Stimulated activated CD8-positive, alpha-beta memory T cell treated with anti-CD3 and anti-CD28 coated beads, Interleukin-2, amount 100 ng/mL, for 1 hour (primary cell): ENCODE results near the gene ZNF385B.
"Not testable (repeated sequence)": the region's sequence is repeated elsewhere in the genome, so short reads cannot be mapped to it uniquely, and the experiment has no call there.

Source experiments
- DNase-seq, 2 donors: peaks; one replicate each; pipeline ENCODE4 v3.0.0-alpha.2; 2020; ENCODE audit warnings: low read depth in 2 of 2

Gene ZNF385B

DNA sequence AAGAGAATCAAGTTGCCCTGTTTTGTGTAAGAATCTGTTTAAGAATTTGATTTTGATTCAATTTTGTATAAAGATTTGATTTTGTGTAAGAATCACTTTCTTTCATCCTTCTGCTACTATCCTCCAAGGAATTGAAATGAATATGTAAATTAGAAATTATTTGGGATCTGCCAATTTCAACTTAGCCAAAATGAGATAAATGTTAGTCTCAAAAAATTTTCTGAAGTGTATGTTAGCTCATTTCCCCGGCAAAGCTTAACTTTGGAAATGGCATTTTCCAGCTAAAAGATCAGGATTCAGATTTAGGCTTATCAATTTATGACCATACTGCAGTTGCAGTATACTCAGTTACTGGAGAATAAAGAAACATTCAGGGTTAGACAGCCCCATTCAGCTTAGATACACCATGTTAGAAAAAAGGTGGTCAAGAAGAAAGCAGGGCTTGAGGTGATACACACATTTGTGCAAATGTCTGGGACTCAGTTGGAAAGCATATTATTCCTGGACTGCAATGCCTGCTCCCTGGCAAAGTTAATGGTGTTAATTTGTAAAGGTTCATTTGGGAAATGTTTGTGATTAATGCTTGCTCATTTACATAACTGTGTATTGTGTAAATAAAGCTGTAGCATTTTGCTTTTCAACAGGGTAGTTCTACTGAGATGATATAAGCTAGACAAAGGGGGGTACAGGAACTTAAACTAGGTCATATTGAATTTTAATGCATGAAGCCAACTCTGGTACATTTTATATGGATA lies 349.0 kb downstream of the ZNF385B start:
- no peak for DNase-seq

DNA sequence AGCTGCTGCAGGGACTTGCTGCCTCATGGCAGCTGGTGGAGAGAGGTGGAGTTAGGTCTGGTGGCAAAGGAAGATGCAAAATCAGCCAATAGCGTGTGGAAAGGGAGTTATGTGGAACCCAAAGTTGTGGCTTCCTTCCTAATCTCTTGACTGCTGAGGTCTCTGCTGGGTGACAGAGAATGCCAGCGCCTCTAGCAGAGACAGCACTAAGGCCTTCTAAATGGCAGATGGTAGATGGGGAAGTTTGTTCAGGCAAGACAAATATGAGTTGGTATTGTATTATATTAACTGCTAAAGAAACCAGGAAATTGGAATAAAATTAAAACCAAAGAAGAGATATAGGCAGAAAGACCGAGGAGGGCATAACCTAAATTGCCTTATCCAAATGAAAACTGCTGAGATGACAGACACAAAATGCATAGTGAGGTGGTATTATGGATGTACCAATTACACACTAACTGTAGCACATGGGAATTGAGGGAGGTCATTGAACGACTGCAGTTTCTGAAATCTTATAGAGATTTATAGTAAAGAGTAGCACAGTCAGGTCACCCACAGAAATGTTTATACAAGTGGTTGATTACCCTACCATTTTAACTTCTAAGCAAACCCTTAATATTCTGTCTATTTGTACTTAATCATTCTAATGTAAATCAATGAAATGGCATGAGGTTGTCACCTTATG lies 350.2 kb downstream of the ZNF385B start:
- no peak for DNase-seq

DNA sequence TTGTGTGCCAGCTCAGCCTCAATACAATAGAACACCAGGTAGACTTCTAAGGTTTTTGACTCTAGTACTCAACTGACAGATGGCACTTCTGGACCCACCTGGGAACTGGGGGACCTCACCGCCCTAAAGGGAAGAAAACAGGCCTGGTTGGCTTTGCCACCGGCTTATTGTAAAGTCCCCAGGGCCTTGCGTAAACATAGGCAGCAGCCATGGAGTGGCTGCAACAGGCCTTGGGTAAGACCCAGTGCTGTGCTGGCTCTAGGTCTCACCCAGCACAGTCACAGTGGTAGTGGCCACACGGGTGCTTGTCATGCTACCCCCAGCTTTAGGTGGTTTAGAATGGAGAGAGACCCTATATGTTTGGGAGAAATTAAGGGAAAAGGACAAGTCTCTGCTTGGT lies 366.1 kb downstream of the ZNF385B start:
- DNase-seq: no peak

DNA sequence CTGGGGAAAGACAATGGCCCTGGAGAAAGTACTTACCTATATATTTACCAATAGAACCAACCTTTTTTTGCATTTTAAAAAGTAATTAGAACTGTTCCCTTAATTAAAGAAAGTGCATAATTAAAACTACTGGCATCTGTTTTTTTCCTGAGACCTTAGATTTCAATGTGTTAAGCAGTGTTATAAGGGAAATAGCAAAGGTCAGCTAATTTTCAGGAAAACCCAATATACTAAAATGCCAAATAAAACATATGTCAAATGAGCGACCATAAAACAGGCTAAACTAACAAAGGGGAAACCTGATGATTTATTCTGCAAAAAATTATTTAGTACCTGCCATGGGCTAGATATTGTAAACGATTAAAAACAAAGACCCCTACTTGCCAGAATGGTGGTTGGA lies 372.8 kb downstream of the ZNF385B start:
- DNase-seq: no peak

DNA sequence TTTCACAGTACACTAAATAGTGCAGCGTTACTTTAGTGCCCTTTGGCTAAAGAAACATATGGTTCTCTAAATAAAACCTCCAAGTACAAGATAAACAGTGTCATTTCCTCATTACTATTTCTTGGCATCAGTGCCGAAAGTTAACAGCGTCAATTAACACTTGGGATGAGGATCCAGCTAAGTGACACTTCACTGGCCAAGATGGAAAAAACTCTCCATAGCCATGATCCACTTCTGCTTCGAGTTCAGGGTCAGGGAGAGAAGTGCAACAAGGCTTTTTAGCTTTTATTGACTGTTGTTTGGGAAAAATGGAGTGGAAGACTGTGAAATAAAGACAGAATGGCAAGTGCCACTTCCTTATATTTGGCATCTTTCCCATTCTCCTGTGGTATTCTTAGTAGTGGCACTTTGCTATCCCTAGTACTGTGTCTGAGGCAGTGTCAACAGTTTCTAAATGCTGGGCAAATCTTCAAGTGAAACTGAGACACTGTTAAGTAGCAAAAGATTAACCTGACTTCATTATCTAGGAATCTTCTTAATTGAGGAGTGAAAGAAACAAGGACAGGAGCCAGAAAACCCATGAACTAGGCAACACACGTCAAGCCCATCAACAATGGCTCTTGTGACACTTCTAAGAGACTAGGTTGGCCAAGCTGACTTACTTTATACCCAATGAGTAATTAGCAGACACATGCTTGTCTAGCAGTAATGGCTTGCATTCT lies 374.2 kb downstream of the ZNF385B start:
- no peak for DNase-seq

DNA sequence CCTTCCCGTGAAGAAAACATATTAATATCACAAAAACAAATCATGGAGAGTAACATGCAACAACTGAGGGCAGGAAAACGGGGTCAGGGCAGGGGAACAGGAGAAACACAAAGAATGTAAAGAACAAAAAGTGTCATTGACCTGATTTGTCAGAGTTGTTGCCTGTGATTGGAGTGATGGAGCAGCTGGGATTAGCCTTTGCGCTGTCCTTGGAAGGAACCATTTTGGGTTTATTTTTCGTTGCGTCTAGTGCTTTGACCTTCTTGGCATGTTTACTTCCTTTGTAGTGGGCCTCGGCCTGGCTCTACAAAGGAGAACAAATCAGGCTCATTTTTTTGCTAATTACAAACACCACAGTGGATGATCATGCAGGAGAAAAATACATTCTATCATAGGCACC lies 378.3 kb downstream of the ZNF385B start:
- DNase-seq: no peak

DNA sequence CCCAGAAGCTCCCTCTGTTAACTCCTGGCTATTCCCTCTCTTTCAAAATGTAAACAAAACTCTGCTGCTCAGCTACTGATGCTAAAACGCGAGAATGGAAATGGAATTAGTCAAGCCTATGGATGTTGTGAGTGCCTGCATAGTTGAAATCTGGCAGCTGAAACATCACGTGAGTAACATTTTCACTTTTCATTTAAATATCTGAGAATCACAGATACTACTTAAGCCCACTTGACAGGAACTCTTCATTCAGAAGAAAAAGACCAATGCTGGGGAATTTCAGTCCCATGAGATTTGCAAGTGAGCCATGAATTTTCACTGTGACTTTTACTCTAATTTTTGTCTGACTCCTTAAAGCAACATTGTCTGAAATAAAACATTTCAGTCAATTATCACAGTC lies 381.5 kb downstream of the ZNF385B start:
- DNase-seq: no peak

DNA sequence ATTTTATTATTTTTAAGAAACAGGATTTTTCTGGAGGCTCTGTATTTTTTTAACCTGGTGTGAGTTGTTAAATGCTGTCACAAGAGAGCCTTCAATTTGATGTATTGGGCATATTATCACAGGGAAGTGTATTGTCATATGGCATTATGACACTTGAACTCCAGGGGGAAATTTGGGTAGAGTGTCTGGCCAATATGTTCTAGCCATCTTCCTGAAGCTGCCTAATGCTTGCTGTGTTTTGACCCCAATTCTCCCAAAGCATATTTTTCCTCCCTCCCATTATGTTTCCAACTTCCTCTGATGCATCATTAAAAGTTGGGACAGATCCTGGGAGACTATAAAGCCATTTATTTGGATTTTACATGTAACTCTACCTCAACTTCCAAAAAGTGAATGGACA lies 382.6 kb downstream of the ZNF385B start:
- DNase-seq: no peak

DNA sequence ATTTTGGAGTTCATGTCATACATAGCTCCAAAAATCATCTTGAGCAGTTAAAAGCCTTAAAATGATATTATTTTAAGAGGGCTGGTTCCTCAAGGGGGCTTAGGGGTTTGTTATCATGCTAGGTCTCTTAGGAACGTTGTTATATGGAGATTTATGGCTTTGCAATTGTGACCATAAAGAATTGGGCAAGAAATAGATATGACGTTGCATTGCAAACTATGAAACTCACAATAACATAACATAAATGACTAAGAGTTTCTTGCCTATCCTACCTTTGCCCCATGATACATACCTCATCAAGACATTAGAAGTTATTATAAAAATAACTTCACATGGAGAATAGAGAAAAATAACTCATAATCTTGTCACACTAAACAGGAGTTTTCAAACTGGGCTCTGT lies 390.4 kb downstream of the ZNF385B start:
- no peak for DNase-seq

DNA sequence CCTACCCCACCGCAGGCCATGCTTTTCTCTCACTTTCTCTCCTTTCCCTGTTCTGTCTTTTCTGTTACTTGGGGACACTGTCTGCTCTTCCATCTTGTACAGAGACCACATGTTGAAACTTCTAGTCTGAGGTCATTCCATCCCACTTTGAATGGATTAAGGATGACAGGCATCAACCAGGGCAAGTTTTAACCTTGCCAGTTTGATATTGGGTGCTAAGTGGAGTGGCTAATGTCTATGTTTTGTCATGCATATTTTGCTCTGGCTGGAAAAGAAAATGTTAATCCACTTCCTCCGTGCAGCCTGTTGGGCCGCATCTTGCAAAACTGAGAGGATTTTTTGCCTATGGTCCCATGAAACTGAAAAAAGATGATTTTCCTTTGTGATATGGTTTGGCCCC lies 391.3 kb downstream of the ZNF385B start:
- DNase-seq: no peak

DNA sequence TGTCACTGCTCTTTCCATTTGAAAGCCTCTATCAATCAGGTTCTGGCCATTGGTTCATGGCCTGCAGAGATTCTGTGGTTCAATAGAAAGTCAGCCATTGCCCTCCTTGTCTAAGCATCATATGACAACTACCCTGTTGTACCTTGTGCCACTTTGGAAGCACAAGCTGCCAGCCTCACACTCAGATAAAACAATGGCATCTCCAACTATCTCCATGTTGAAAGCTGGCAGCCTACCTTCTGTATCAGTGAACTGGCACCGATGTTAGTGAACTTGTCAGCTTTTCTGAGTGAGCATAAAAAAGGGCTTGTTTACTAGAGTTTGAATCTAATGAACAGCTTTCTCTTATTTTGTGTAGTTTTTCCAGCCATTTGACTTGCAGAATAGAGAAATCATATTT lies 393.5 kb downstream of the ZNF385B start:
- no peak for DNase-seq

DNA sequence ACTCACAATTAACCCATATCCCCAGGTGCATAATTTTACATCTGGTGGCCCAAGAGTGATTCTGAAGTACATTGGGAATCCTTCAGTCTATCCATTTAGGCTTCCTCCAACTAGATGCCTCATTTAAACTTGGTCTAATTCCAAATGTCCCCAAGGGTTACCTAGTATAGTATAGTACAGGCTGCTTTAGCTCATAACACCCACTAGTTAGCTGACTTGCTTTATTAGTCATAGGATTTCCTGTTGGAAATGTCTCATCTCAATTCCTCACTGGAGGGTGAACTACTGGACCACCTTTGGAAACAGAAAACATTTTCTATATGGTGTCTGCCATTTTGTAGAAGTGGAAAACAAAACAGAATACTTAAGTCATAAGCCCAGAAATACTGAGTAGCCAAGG lies 394.3 kb downstream of the ZNF385B start:
- DNase-seq: no peak

DNA sequence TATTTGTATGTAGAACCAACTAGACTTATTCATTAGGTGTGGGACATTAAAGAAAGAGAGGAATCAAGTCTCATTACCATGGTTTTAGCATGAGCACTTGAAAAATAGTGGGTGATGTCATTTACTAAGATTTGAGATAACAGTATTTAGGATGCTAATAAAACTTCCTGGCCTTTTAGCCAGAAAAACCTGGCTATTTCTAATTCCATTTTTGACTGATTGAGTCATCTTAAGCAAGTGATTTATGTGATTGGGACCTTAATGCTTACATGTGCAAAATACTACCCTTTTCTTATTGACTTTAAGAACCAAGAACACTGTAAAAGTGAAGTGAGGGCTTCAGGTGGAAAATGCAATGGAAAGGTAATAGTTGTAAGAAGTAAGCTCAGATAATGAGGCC lies 400.0 kb downstream of the ZNF385B start:
- no peak for DNase-seq

DNA sequence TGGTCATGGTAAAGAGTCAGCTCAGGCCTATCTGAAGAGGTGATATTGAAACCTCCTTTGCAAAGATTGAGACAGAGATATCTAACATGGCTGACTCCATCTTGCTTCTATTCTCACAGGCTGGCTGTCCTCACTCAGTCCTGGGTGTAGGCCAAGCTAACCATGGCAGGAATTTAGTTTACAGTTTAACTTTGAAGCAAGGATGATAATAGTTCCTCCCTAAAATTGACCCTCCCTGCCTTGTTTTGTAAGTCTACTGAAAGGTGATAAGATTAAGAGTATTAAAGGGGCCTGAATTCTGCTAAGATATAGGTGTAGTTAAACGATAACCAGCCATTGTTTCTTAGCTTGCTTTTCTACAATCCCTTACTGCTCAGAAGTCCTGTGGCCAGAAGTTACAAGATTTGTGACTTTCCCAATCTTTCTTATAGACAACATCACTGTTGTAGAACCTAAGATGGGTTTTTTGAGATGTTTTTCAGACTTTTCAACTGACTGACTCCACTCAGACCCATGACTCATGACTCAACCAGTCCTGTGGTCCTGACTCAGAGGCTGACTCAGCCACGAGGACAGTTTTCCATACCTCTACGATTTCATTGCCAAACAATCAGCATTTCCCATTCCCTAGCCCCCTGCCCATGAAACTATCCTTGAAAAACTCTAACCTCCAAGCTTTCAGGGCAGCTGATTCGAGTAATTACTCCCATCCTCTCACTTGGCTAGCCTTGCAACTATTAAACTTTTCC lies 401.1 kb downstream of the ZNF385B start:
- no peak for DNase-seq

DNA sequence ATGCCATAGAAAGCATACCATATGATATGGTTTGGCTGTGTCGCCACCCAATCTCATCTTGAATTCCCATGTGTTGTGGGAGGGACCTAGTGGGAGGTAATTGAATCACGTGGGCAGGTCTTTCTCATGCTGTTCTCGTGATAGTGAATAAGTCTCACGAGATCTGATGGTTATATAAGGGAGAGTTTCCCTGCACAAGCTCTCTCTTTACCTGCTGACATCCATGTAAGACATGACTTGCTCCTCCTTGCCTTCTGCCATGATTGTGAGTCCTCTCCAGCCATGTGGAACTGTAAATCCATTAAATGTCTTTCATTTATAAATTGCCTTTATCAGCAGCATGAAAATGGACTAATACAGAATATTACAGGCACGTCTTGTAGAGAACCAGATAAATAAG lies 403.3 kb downstream of the ZNF385B start:
- DNase-seq: not testable (repeated sequence)

DNA sequence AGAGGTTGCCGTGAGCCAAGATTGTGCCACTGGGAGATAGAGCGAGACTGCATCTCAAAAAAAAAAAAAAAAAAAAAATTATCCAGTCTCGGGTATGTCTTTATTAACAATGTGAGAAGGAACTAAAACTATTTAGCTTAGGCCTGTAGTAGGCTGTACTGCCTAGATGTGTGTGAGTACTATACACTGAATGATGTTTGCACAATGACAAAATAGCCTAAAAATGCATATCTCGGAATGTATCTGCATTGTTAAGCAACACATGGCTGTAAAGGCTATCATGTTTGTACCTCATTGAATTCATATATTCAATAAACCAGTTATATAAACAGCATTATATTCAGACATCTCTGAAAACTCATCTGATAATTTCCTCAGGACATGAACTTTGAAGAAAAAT lies 405.6 kb downstream of the ZNF385B start:
- DNase-seq: no peak

DNA sequence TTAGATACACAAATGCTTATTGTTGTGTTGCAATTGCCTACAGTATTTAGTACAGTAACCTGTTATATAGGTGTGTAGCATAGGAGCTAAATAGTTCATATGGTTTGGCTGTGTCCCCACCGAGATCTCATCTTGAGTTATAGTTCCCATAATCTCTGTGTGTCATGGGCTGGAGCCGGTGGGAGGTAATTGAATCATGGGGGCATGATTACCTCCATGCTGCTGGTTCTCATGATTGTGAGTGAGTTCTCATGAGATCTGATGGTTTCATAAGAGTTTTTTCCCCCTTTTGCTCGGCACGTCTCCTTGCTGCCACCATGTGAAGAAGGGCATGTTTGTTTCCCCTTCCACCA lies 406.3 kb downstream of the ZNF385B start:
- DNase-seq: no peak

DNA sequence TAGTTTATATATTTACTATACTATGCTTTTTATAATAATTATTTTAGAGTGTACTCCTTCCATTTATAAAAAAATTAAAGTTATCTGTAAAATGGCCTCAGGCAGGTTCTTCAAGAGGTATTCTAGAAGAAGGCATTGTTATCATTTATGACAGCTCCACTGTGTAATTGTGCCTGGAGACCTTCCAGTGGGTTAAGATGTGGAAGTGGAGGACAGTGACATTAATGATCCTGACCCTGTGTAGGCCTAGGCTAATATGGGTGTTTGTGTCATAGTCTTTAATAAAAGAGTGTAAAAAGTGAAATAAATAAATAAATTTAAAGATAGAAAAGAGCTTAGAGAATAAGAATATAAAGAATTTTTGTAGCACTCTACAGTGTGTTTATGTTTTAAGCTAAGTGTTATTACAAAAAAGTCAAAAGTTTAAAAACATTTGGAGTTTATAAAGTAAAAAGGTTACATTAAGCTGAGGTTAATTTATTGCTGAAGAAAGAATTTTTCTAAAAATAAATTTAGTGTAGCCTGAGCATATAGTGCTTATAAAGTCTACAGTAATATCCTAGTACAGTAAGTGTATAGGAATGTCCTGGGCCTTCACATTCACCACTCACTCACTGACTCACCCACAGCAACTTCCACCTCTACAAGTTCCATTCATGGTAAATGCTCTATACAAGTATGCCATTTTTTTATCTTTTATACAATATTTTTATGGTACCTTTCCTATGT lies 406.8 kb downstream of the ZNF385B start:
- no peak for DNase-seq

DNA sequence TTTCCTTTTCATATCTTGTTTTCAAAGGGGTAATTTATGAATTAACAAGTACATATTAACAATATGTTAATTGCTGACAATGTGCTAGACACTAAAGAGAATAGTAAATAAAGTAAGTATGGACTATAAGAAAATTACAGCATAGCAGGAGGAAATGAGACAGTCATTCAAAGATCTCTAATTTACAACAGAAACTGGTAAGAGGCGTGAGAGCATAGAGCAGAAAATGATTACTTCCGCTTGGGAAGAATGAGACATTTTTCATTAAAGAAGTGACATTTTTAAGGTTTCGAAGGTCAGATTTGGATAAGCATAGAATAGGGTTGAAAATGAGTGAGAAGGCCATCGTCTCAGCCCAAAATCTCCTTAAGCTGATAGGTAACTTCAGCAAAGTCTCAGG lies 412.4 kb downstream of the ZNF385B start:
- DNase-seq: no peak

DNA sequence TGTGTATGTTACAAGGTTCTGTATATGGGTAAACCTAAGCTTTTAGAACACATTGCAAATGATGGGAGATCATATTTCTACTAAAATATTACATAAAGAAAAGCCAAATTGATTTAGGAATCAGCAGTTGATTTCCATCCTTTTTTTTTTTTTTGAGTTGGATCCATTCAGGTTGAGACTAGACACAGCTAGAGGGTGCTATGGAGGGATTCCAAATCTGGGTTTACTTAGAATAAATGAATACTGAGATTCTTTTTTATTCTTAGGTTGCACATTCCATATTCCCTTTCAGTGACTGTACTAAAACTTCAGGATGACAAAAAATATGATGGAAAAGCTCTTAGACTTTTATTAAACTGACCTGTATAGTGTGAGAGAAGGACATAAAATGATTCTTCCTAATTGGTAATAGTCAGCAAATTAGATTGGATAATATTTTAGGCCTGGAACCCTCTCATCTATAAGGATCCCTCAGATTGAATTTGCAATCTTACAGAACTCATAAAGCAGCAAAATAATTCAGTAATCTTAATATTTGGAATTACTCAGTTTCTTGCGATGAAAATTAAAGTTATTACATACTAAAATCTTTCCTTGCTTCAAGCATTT lies 413.5 kb downstream of the ZNF385B start:
- DNase-seq: no peak

DNA sequence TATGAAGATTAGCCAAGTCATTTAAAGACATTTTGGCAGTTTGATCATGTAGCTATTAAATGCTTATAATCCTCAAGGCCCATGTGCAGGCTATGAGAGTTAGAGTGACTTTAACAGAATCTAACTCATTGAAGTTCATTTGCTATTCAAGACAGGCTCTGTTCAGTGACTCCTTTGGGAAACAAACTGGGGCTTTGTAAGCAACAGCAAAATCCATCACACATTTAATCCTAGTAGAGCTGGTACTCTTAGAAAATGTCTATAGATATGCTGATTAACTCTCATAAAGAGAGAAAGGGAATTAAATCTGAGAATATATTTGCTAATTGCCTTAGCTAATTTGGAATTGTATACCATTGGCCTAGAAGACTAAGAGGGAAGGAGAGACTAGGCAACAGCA lies 414.0 kb downstream of the ZNF385B start:
- DNase-seq: no peak
